Lower leg skin (tissue), 4 donors: ENCODE results near the gene SERPINA10. TPM values are rescaled to one million over a fixed set of nuclear protein-coding genes. Genes with fewer than 3 reads are reported as not detected.

Source experiments
- DNase-seq, 2 donors: peaks; one replicate each; pipeline ENCODE4 v3.0.0-alpha.2; 2019; ENCODE audit warnings: low spot score in 2 of 2
- H3K4me3 ChIP-seq: fragments of 200-600 bp; sonication (generic); 2 replicates; pipeline ENCODE4 v1.5.1; 2017; ENCODE audit warnings: mild to moderate bottlenecking, low read depth; ENCODE audit not compliant: poor library complexity, severe bottlenecking
- POLR2A ChIP-seq, 2 donors: fragments of 450-650 bp; IDR thresholded peaks; one replicate each; pipeline ENCODE4 v1.6.1; 2016 to 2017; ENCODE audit warnings: antibody characterized with exemption in 2 of 2, mild to moderate bottlenecking in 1 of 2, moderate library complexity in 1 of 2
- WGBS, 2 donors: methylation state at CpG; one replicate each; pipeline ENCODE4 v1.1.5; 2018; 5-methylcytosine and 5-hydroxymethylcytosine counted together
- intact Hi-C: fragments of 100-400 bp; cut with DNase I; formaldehyde crosslinking; loops from one replicate; pipeline ENCODE4 v1.15.0; 2023; ENCODE audit warnings: low total_unique reads
- total RNA-seq, 4 donors: library from RNA; depleted of rRNA; stranded (reverse); fragments of >200 nt; gene quantifications; one replicate each; pipeline ENCODE4 v1.1.0, GENCODE V29; 2016
- TF ChIP-seq, protein P1 (sequence below), 3 donors: fragments of 450-650 bp; IDR thresholded peaks; one replicate each; pipeline ENCODE4 v1.5.1; 2016; ENCODE audit warnings: antibody characterized with exemption in 3 of 3, mild to moderate bottlenecking in 3 of 3, moderate library complexity in 2 of 3

The SERPINA10 gene
- not detected for total RNA-seq

GRCh38 chr14:94292872-94293577 lies at the start of gene SERPINA10:
SERPINA10 (minus strand) TSS chr14:94293268; CDS start chr14:94290593, 2,675 bp downstream.
- intact Hi-C loops: no loop called here
- no peak within 1 kb of the TSS for H3K4me3 ChIP-seq
- no peak for TF ChIP-seq POLR2A (IDR thresholded peaks at IDR 0.05)
- TF ChIP-seq, protein P1, sequence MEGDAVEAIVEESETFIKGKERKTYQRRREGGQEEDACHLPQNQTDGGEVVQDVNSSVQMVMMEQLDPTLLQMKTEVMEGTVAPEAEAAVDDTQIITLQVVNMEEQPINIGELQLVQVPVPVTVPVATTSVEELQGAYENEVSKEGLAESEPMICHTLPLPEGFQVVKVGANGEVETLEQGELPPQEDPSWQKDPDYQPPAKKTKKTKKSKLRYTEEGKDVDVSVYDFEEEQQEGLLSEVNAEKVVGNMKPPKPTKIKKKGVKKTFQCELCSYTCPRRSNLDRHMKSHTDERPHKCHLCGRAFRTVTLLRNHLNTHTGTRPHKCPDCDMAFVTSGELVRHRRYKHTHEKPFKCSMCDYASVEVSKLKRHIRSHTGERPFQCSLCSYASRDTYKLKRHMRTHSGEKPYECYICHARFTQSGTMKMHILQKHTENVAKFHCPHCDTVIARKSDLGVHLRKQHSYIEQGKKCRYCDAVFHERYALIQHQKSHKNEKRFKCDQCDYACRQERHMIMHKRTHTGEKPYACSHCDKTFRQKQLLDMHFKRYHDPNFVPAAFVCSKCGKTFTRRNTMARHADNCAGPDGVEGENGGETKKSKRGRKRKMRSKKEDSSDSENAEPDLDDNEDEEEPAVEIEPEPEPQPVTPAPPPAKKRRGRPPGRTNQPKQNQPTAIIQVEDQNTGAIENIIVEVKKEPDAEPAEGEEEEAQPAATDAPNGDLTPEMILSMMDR (IDR thresholded peaks at IDR 0.05): no peak
- 73 to 77% methylated on average over 10 of the region's 10 CpGs for WGBS, 2 donors
- no peak for DNase-seq

GRCh38 chr14:94342334-94342934 lies 49.4 kb upstream of the SERPINA10 start:
- peak; percentile 96 to 97 for DNase-seq
- intact Hi-C loops: no loop called here
- no peak for TF ChIP-seq POLR2A (IDR thresholded peaks at IDR 0.05)
- TF ChIP-seq, protein P1 (IDR thresholded peaks at IDR 0.05): no peak
- WGBS, 2 donors: 25 to 27% methylated on average over 2 of the region's 2 CpGs
- no peak overlapping the region for H3K4me3 ChIP-seq

GRCh38 chr14:94341656-94342333 lies 48.7 kb upstream of the SERPINA10 start:
- no peak for TF ChIP-seq POLR2A (IDR thresholded peaks at IDR 0.05)
- TF ChIP-seq, protein P1 (IDR thresholded peaks at IDR 0.05): no peak
- no peak for DNase-seq
- intact Hi-C loops: no loop called here
- no peak overlapping the region for H3K4me3 ChIP-seq
- WGBS, 2 donors: 32 to 34% methylated on average over 5 of the region's 5 CpGs

- no peak overlapping the region for H3K4me3 ChIP-seq
- TF ChIP-seq, protein P1 (IDR thresholded peaks at IDR 0.05): no peak
- no peak for TF ChIP-seq POLR2A (IDR thresholded peaks at IDR 0.05)
- no peak for DNase-seq
- intact Hi-C loops: no loop called here
Observed at GRCh38 chr14:94340533-94340932, 47.5 kb upstream of the SERPINA10 start.

DNA sequence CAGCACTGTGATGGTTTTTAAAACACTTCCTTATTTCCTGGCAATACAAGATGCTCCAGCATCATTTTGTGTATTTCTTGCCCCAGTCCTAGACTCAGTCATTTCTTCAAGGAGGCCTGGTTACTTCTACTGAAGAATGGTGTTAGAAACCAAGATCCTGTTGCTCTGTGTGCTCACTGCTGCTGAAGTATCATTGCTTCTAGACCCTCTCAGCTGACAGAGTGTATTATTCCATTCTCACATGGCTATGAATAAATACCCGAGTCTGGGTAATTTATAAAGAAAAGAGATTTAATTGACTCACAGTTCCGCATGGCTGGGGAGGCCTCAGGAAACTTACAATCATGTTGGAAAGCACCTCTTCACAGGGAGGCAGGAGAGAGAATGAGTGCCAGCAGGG lies 45.0 kb upstream of the SERPINA10 start:
- no peak for DNase-seq
- TF ChIP-seq POLR2A (IDR thresholded peaks at IDR 0.05): no peak
- TF ChIP-seq, protein P1 (IDR thresholded peaks at IDR 0.05): no peak

More for the DNA sequence above, 45.0 kb upstream of the SERPINA10 start:
- WGBS, 2 donors: 84 to 90% methylated on average over 2 of the region's 2 CpGs
- H3K4me3 ChIP-seq: no peak overlapping the region
- intact Hi-C loops: no loop called here
